WTC11 (cell line): ENCODE results near the gene KLF2.

Source experiments
- ATF2 ChIP-seq: sonication (generic); formaldehyde crosslinking; IDR thresholded peaks from 2 replicates; pipeline ENCODE4 v1.8.1; 2022; ENCODE audit warnings: low read depth, missing genetic modification reagents, borderline replicate concordance
- CTCF ChIP-seq: fragments of 200-600 bp; IDR thresholded peaks from 2 replicates; pipeline ENCODE4 v1.8.0; 2022; ENCODE audit warnings: antibody characterized with exemption
- E2F1 ChIP-seq: sonication (generic); formaldehyde crosslinking; IDR thresholded peaks from 2 replicates; pipeline ENCODE4 v1.8.0; 2022; ENCODE audit warnings: mild to moderate bottlenecking, missing genetic modification reagents
- ESRRA ChIP-seq: sonication (generic); formaldehyde crosslinking; IDR thresholded peaks from 2 replicates; pipeline ENCODE4 v1.8.1; 2022; ENCODE audit warnings: mild to moderate bottlenecking, missing genetic modification reagents, borderline replicate concordance
- FOXK1 ChIP-seq: sonication (generic); formaldehyde crosslinking; IDR thresholded peaks from 2 replicates; pipeline ENCODE4 v1.8.0; 2022; ENCODE audit warnings: mild to moderate bottlenecking, moderate library complexity, missing genetic modification reagents
- JUN ChIP-seq: sonication (generic); formaldehyde crosslinking; IDR thresholded peaks from 2 replicates; pipeline ENCODE4 v1.8.0; 2023; ENCODE audit warnings: mild to moderate bottlenecking, missing genetic modification reagents
- NR3C1 ChIP-seq: sonication (generic); formaldehyde crosslinking; conservative IDR thresholded peaks from 2 replicates; pipeline ENCODE4 v1.8.1; 2023; ENCODE audit warnings: low read depth, mild to moderate bottlenecking, missing genetic modification reagents
- SP1 ChIP-seq: sonication (generic); formaldehyde crosslinking; conservative IDR thresholded peaks from 2 replicates; pipeline ENCODE4 v1.8.1; 2022; ENCODE audit warnings: missing genetic modification reagents
- TEAD1 ChIP-seq: sonication (generic); formaldehyde crosslinking; IDR thresholded peaks from 2 replicates; pipeline ENCODE4 v1.8.0; 2022; ENCODE audit warnings: mild to moderate bottlenecking, missing genetic modification reagents
- ZNF232 ChIP-seq: sonication (generic); formaldehyde crosslinking; IDR thresholded peaks from 2 replicates; pipeline ENCODE4 v1.8.0; 2022; ENCODE audit warnings: mild to moderate bottlenecking, missing genetic modification reagents
- ZNF512 ChIP-seq: sonication (generic); formaldehyde crosslinking; IDR thresholded peaks from 2 replicates; pipeline ENCODE4 v1.8.1; 2022; ENCODE audit warnings: missing genetic modification reagents, borderline replicate concordance

DNA sequence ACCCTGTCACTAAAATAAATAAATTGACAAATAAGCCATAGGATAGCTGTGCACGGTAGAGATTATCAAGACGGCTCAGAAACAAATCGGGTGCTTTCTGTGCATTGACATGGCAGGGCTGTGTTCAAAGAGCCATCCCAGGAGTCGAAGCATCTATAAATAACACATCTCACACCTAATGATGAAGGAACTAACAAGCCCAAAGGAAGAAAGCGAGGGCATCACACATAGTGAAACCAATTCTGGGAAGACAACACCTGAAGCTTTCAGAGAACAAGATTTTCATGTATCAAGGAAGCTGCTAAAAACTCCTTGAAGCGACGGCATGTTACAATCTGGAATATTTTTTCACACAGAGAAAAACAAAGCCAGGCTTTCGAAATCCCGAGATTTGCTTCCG, 36.1 kb downstream of the KLF2 start:
- no peak for TF ChIP-seq CTCF
- TF ChIP-seq ATF2 (CRISPR knock-in tag): no peak
- no peak for TF ChIP-seq ESRRA (CRISPR knock-in tag)
- TF ChIP-seq ZNF232 (CRISPR knock-in tag): no peak
- TF ChIP-seq ZNF512 (CRISPR knock-in tag): no peak
- TF ChIP-seq E2F1 (CRISPR knock-in tag): no peak
- no peak for TF ChIP-seq TEAD1 (CRISPR knock-in tag)
- TF ChIP-seq JUN (CRISPR knock-in tag): no peak
- TF ChIP-seq NR3C1 (CRISPR knock-in tag): no peak
- TF ChIP-seq SP1 (CRISPR knock-in tag): no peak
- TF ChIP-seq FOXK1 (CRISPR knock-in tag): no peak
